NCI-H2196 (cell line): Measurements from ENCODE around the gene B3GNT3.

Experiments
- DNase-seq: peaks from one replicate; lab custom pipeline; 2025; ENCODE audit not compliant: unreplicated experiment; lab: John Stamatoyannopoulos, UW

The B3GNT3 gene

GRCh38 chr19:17794731-17795494 lies at the start of gene B3GNT3:
Gene B3GNT3, plus strand, starts transcription at chr19:17795138. Its CDS starts 12,670 bp downstream, at chr19:17807808.
- DNase-seq, result peak; percentile 66

- peak; percentile 95 for DNase-seq
Measured at GRCh38 chr19:17747205-17748098, 47.5 kb upstream of the B3GNT3 start.

- no peak for DNase-seq
Measured at GRCh38 chr19:17748884-17749638, 45.9 kb upstream of the B3GNT3 start.

- DNase-seq, result no peak
Measured at GRCh38 chr19:17749912-17750317, 45.0 kb upstream of the B3GNT3 start.

- DNase-seq, result no peak
Measured at GRCh38 chr19:17751103-17751911, 43.6 kb upstream of the B3GNT3 start, which contains the start of gene FCHO1. Gene FCHO1, plus strand, starts transcription at chr19:17751477. Its CDS starts 3,688 bp downstream, at chr19:17755165.

- no peak for DNase-seq
Measured at GRCh38 chr19:17751912-17752273, 43.0 kb upstream of the B3GNT3 start.

- no peak for DNase-seq
Measured at GRCh38 chr19:17752865-17753639, 41.9 kb upstream of the B3GNT3 start.

GRCh38 chr19:17753976-17754375 lies 41.0 kb upstream of the B3GNT3 start:
- no peak for DNase-seq

GRCh38 chr19:17754634-17755442 lies 40.1 kb upstream of the B3GNT3 start:
- DNase-seq, result no peak

GRCh38 chr19:17755443-17755890 lies 39.5 kb upstream of the B3GNT3 start:
- DNase-seq, result no peak

- peak; percentile 75 for DNase-seq
Measured at GRCh38 chr19:17755977-17756670, 38.8 kb upstream of the B3GNT3 start.

- peak; percentile 69 for DNase-seq
Measured at GRCh38 chr19:17757125-17757524, 37.8 kb upstream of the B3GNT3 start.

GRCh38 chr19:17758515-17758914 lies 36.4 kb upstream of the B3GNT3 start:
- no peak for DNase-seq

GRCh38 chr19:17761148-17761547 lies 33.8 kb upstream of the B3GNT3 start:
- no peak for DNase-seq

GRCh38 chr19:17762505-17763229 lies 32.3 kb upstream of the B3GNT3 start:
- DNase-seq, result peak; percentile 51

GRCh38 chr19:17764348-17764747 lies 30.6 kb upstream of the B3GNT3 start:
- no peak for DNase-seq

- no peak for DNase-seq
Measured at GRCh38 chr19:17765069-17765618, 29.8 kb upstream of the B3GNT3 start.
